H1 (cell line): Measurements from ENCODE around the gene CYYR1. TPM values are rescaled to one million over a fixed set of nuclear protein-coding genes. Genes with fewer than 3 reads are reported as not detected.
A peak's percentile ranks its signal among the peaks of the same experiment; 100 is the strongest.

Source experiments
- CTCF ChIA-PET: fragments of 300-600 bp; sonication (Branson Sonifier 250); formaldehyde crosslinking; loops from one replicate; lab custom pipeline; 2021; ENCODE audit not compliant: partially characterized antibody; lab: Charles Lee
- POLR2A ChIA-PET: fragments of 300-600 bp; sonication (Branson Sonifier 250); formaldehyde crosslinking; loops from one replicate; lab custom pipeline; 2021; ENCODE audit warnings: inconsistent platforms; ENCODE audit not compliant: partially characterized antibody; lab: Charles Lee
- DNase-seq, 2 experiments: peaks; one replicate each; pipeline versions ENCODE4 v3.0.0 to v3.0.0-alpha.2; 2010 to 2022; ENCODE audit warnings: low spot score in 2 of 2, low read depth in 1 of 2, mixed read lengths in 1 of 2
- FAIRE-seq: peaks from 2 replicates; lab custom pipeline; 2011; peaks lifted over from hg19 to GRCh38; lab: Jason Lieb, UNC
- H2AFZ ChIP-seq: 2 replicates; pipeline ENCODE4 v1.8.1; 2012; ENCODE audit warnings: low read length, inconsistent platforms
- H2AK5ac ChIP-seq: 2 replicates; pipeline ENCODE4 v1.6.1; 2013; ENCODE audit warnings: low read depth, low read length
- H2BK120ac ChIP-seq: replicated peaks from 2 replicates; pipeline ENCODE3; 2013; ENCODE audit warnings: low read depth, low read length, inconsistent platforms
- H2BK12ac ChIP-seq: 2 replicates; pipeline ENCODE4 v1.6.1; 2013; ENCODE audit warnings: low read depth, low read length
- H2BK15ac ChIP-seq: 2 replicates; pipeline ENCODE4 v1.6.1; 2013; ENCODE audit warnings: low read length
- H2BK20ac ChIP-seq: 2 replicates; pipeline ENCODE4 v1.6.1; 2013; ENCODE audit warnings: low read length
- H2BK5ac ChIP-seq: 2 replicates; pipeline ENCODE4 v1.6.1; 2013; ENCODE audit warnings: low read depth, low read length
- H3K14ac ChIP-seq: 2 replicates; pipeline ENCODE4 v1.6.1; 2013; ENCODE audit warnings: inconsistent platforms; ENCODE audit not compliant: insufficient read length
- H3K18ac ChIP-seq: 2 replicates; pipeline ENCODE4 v1.6.1; 2013; ENCODE audit warnings: low read length; ENCODE audit errors: extremely low read depth
- H3K23ac ChIP-seq: 2 replicates; pipeline ENCODE4 v1.6.1; 2013; ENCODE audit warnings: inconsistent platforms; ENCODE audit not compliant: insufficient read length
- H3K23me2 ChIP-seq: 2 replicates; pipeline ENCODE4 v1.6.1; 2013; ENCODE audit warnings: low read depth, low read length
- H3K27ac ChIP-seq: 2 replicates; pipeline ENCODE4 v1.6.1; 2011; ENCODE audit warnings: low read depth, low read length, inconsistent platforms
- H3K27me3 ChIP-seq, 4 experiments: replicated peaks in 1 of 4; 1 replicate in 1 of 4; 2 replicates in 3 of 4; pipeline versions ENCODE4 v1.6.1 to v1.8.1; 2011 to 2013; ENCODE audit warnings: low read length in 3 of 4, mild to moderate bottlenecking in 3 of 4, inconsistent platforms in 2 of 4, mixed read lengths in 2 of 4, moderate library complexity in 1 of 4; ENCODE audit not compliant: control insufficient read depth in 3 of 4, insufficient read depth in 3 of 4; ENCODE audit errors: extremely low read depth in 1 of 4
- H3K36me3 ChIP-seq, 4 experiments: 2 replicates each; pipeline versions ENCODE4 v1.6.1 to v1.8.1; 2011 to 2013; ENCODE audit warnings: mild to moderate bottlenecking in 4 of 4, low read length in 3 of 4, moderate library complexity in 2 of 4, control low read depth in 1 of 4, inconsistent platforms in 1 of 4; ENCODE audit not compliant: insufficient read depth in 4 of 4, control insufficient read depth in 2 of 4
- H3K4ac ChIP-seq: replicated peaks from 2 replicates; pipeline ENCODE3; 2013; ENCODE audit warnings: low read length, low read depth, mixed read lengths, inconsistent platforms; ENCODE audit not compliant: insufficient read length
- H3K4me1 ChIP-seq, 4 experiments: replicated peaks in 1 of 4; 1 replicate in 1 of 4; 2 replicates in 3 of 4; pipeline versions ENCODE4 v1.6.1 to v1.8.1; 2011 to 2013; ENCODE audit warnings: low read length in 3 of 4, inconsistent platforms in 2 of 4, mixed read lengths in 1 of 4; ENCODE audit not compliant: insufficient read depth in 4 of 4, control insufficient read depth in 3 of 4
- H3K4me2 ChIP-seq, 2 experiments: 2 replicates each; pipeline versions ENCODE4 v1.6.1 to v1.8.1; 2011 to 2013; ENCODE audit warnings: low read depth in 2 of 2, low read length in 2 of 2, control low read depth in 1 of 2, inconsistent platforms in 1 of 2, mild to moderate bottlenecking in 1 of 2; ENCODE audit not compliant: insufficient read depth in 1 of 2
- H3K4me3 ChIP-seq, 4 experiments: fragments of 200-600, 300-600 bp in 1 of 4; sonication (generic), shearing (Covaris generic), sonication (Bioruptor Twin) in 1 of 4; 2 replicates each; pipeline versions ENCODE4 v1.5.1 to v1.8.1; 2011 to 2016; ENCODE audit warnings: low read length in 4 of 4, low read depth in 3 of 4, control low read depth in 2 of 4, inconsistent platforms in 2 of 4, mild to moderate bottlenecking in 2 of 4, mixed read lengths in 1 of 4, moderate library complexity in 1 of 4; ENCODE audit not compliant: insufficient read depth in 2 of 4; ENCODE audit errors: extremely low read depth in 1 of 4
- H3K56ac ChIP-seq: replicated peaks from 2 replicates; pipeline ENCODE3; 2013; ENCODE audit warnings: low read depth, mild to moderate bottlenecking, mixed read lengths, low read length, inconsistent platforms; ENCODE audit not compliant: insufficient read length
- H3K79me1 ChIP-seq: 2 replicates; pipeline ENCODE4 v1.6.1; 2013; ENCODE audit warnings: low read depth, low read length, control low read depth
- H3K79me2 ChIP-seq, 2 experiments: 2 replicates each; pipeline versions ENCODE4 v1.6.1 to v1.8.1; 2012 to 2013; ENCODE audit warnings: low read length in 2 of 2, mild to moderate bottlenecking in 2 of 2, inconsistent platforms in 1 of 2; ENCODE audit not compliant: insufficient read depth in 2 of 2, control insufficient read depth in 1 of 2
- H3K9ac ChIP-seq, 4 experiments: replicated peaks in 1 of 4; 1 replicate in 1 of 4; 2 replicates in 3 of 4; pipeline versions ENCODE4 v1.6.1 to v1.8.1; 2011 to 2013; ENCODE audit warnings: low read depth in 3 of 4, low read length in 3 of 4, control low read depth in 2 of 4, mild to moderate bottlenecking in 2 of 4, moderate library complexity in 2 of 4, inconsistent platforms in 1 of 4; ENCODE audit errors: extremely low read depth in 1 of 4
- H3K9me3 ChIP-seq, 2 experiments: 2 replicates each; pipeline versions ENCODE4 v1.6.1 to v1.8.1; 2012 to 2013; ENCODE audit warnings: mild to moderate bottlenecking in 2 of 2, moderate library complexity in 2 of 2, control low read depth in 1 of 2, inconsistent platforms in 1 of 2, low read depth in 1 of 2, low read length in 1 of 2, mixed read lengths in 1 of 2; ENCODE audit not compliant: insufficient read depth in 2 of 2
- H4K20me1 ChIP-seq, 2 experiments: replicated peaks in 1 of 2; 2 replicates each; pipeline versions ENCODE3 to v1.8.1; 2011 to 2013; ENCODE audit warnings: inconsistent platforms in 2 of 2, low read length in 2 of 2, mild to moderate bottlenecking in 1 of 2; ENCODE audit not compliant: insufficient read depth in 2 of 2, control insufficient read depth in 1 of 2
- H4K5ac ChIP-seq: 2 replicates; pipeline ENCODE4 v1.6.1; 2013; ENCODE audit warnings: low read length, low read depth, mixed read lengths, inconsistent platforms; ENCODE audit not compliant: insufficient read length
- H4K8ac ChIP-seq: 2 replicates; pipeline ENCODE4 v1.8.0; 2013; ENCODE audit warnings: mild to moderate bottlenecking, moderate library complexity, low read length, inconsistent platforms; ENCODE audit not compliant: insufficient read depth; ENCODE audit errors: extremely low read depth
- H4K91ac ChIP-seq: replicated peaks from 2 replicates; pipeline ENCODE3; 2013; ENCODE audit warnings: low read length, mixed read lengths, inconsistent platforms; ENCODE audit not compliant: insufficient read length
- MAFK ChIP-seq: IDR thresholded peaks from 2 replicates; pipeline ENCODE4 v1.6.1; 2012; ENCODE audit warnings: low read depth, mild to moderate bottlenecking, improper control_type of control experiment, low read length
- POLR2A ChIP-seq, 2 experiments: IDR thresholded peaks; 1 replicate in 1 of 2; 2 replicates in 1 of 2; pipeline ENCODE4 v1.6.1; 2011; ENCODE audit warnings: low read depth in 2 of 2, low read length in 2 of 2, mild to moderate bottlenecking in 2 of 2; ENCODE audit errors: control extremely low read depth in 1 of 2
- WGBS, 2 experiments: shearing (Covaris generic) in 1 of 2; methylation state at CpG; one replicate each; pipeline versions ENCODE4 v1.1.6 to v1.1.7; 2013 to 2015; ENCODE audit warnings: low lambda C conversion rate in 2 of 2, mixed read lengths in 2 of 2, inconsistent platforms in 1 of 2, low coverage in 1 of 2, missing lambda C conversion rate in 1 of 2; ENCODE audit not compliant: insufficient replicate concordance in 2 of 2, insufficient coverage in 1 of 2, insufficient read length in 1 of 2; ENCODE audit errors: extremely low coverage in 1 of 2, missing lambda C conversion rate in 1 of 2; 5-methylcytosine and 5-hydroxymethylcytosine counted together
- polyA plus RNA-seq, 7 experiments: library from polyadenylated mRNA; depleted of rRNA in 3 of 7; stranded (reverse) in 5 of 7; unstranded in 2 of 7; fragments of >200 nt in 5 of 7; fragments of 200-250 nt in 2 of 7; gene quantifications; 1 replicate in 5 of 7; 2 replicates in 1 of 7; 4 replicates in 1 of 7; pipeline versions ENCODE4 v1.2.1 to v1.2.3, GENCODE V29; 2011 to 2013; ENCODE audit warnings: missing spikeins in 2 of 7, mixed read lengths in 2 of 7
- total RNA-seq: library from RNA; stranded (reverse); fragmentation: NEBNext Ultra II Directional; extraction: Animal tissue kit (Norgen Biotek cat#: 25700); gene quantifications from 2 replicates; pipeline ENCODE4 v1.2.1, GENCODE V29; 2021

Gene CYYR1
- total and polyA plus RNA-seq, 2 of the 8 experiments (the other 6 are each of a cell fraction or from before 2014, with no cell fraction given), result 12.2 to 37.9 TPM

DNA sequence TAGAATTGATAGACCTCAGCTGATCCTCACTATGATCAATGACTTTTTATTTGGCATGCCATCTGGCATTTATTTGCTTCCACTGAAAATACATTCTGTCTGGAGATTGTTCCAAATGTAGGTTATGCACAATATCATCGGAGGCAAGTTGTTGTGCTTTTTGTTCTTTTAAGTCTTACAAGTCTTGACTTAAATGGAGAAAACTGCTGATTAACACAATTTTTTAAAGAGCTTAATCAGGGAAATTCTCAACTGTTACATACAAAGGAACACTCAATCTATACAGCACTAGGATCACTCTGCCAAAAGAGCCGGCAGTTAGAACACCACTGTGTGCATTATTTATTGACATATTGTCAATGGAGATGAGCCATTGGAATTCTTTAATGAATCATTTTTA is 19.2 kb downstream of the CYYR1 start:
- FAIRE-seq, result no peak

More for the DNA sequence above, 19.2 kb downstream of the CYYR1 start:
- Histone ChIP-seq H3K9ac (no peak overlapping the region), H3K4ac (no peak overlapping the region), H2BK20ac (no peak overlapping the region), H2BK5ac (no peak overlapping the region), H3K27me3 (no peaks in the 10 kb centered on the region), H3K9me3 (no peaks in the 10 kb centered on the region), H2BK15ac (no peak overlapping the region), H3K18ac (no peak overlapping the region), H4K8ac (no peak overlapping the region), H3K79me2 (peaks cover 0 to 1% of the 10 kb centered on the region in 2 experiments; a peak in 2 of 4 replicates), H3K79me1 (peaks cover 2% of the 10 kb centered on the region; the same call in 1 of the 2 replicates), H3K23ac (no peak overlapping the region), H3K4me2 (no peak overlapping the region), H2AFZ (no peak overlapping the region), H4K91ac (no peak overlapping the region), H2AK5ac (no peak overlapping the region), H3K4me3 (no peak overlapping the region), H3K56ac (no peak overlapping the region), H3K14ac (no peak overlapping the region), H3K23me2 (no peaks in the 10 kb centered on the region), H3K36me3 (no peaks in the 10 kb centered on the region; a peak in 1 of 8 replicates), H2BK120ac (no peak overlapping the region), H3K27ac (no peak overlapping the region), H4K20me1 (peaks cover 0 to 2% of the 10 kb centered on the region in 2 experiments), H2BK12ac (no peak overlapping the region), H4K5ac (no peak overlapping the region), H3K4me1 (no peaks in the 10 kb centered on the region)
- ChIA-PET POLR2A (interaction anchor here (1.0 to 1.9 kb wide), 3 partner anchors 11 to 18 kb away, joined by 3 to 5 read pairs (median 3); no protein-coding TSS in a partner anchor), CTCF (interaction anchor here (0.7 to 2.3 kb wide), 3 partner anchors 11 to 752 kb away, joined by 3 to 5 read pairs (median 3); no protein-coding TSS in a partner anchor)
- WGBS, 2 experiments, result 94% methylated on average over 2 of the region's 2 CpGs; no CpG with 5 or more reads in 1 of the 2 experiments
- peak; percentile 26; the same call in 1 of the 2 replicates for TF ChIP-seq MAFK
- TF ChIP-seq POLR2A (IDR thresholded peaks at IDR 0.05; ENCODE audit: control extremely low read depth in 1 of 2, low read depth in 2 of 2, low read length in 2 of 2), result no peak
- DNase-seq, result no peak
